HUES48 (cell line): ENCODE results near the gene MROH7.

Experiments used
- H3K27ac ChIP-seq: one replicate; pipeline ENCODE4 v1.7.0; 2013; ENCODE audit warnings: low read depth, low read length, inconsistent platforms
- H3K27me3 ChIP-seq: 2 replicates; pipeline ENCODE4 v1.6.1; 2013; ENCODE audit warnings: mild to moderate bottlenecking, low read length; ENCODE audit not compliant: control insufficient read depth, insufficient read depth
- H3K36me3 ChIP-seq: 2 replicates; pipeline ENCODE4 v1.6.1; 2013; ENCODE audit warnings: low read length; ENCODE audit not compliant: control insufficient read depth, insufficient read depth
- H3K4me1 ChIP-seq: 2 replicates; pipeline ENCODE4 v1.6.1; 2013; ENCODE audit warnings: mild to moderate bottlenecking, low read length; ENCODE audit not compliant: control insufficient read depth, insufficient read depth
- H3K4me3 ChIP-seq: 2 replicates; pipeline ENCODE4 v1.5.1; 2013; ENCODE audit warnings: mild to moderate bottlenecking, low read depth, low read length
- H3K9ac ChIP-seq: 2 replicates; pipeline ENCODE4 v1.6.1; 2013; ENCODE audit warnings: mild to moderate bottlenecking, low read depth, low read length, moderate library complexity
- H3K9me3 ChIP-seq: 2 replicates; pipeline ENCODE4 v1.6.1; 2013; ENCODE audit warnings: low read length; ENCODE audit not compliant: control insufficient read depth, insufficient read depth

MROH7 gene

GRCh38 chr1:54758678-54759348, 117.2 kb downstream of the MROH7 start:
- no peak overlapping the region for H3K27ac ChIP-seq
- no peak overlapping the region for H3K9ac ChIP-seq
- no peak overlapping the region for H3K4me3 ChIP-seq
- H3K4me1 ChIP-seq = no peaks in the 10 kb centered on the region
- H3K27me3 ChIP-seq = no peaks in the 10 kb centered on the region
- peaks cover 28% of the 10 kb centered on the region for H3K36me3 ChIP-seq
- H3K9me3 ChIP-seq = no peaks in the 10 kb centered on the region
